H9 (cell line): Measurements from ENCODE around the gene ADAMTS15. TPM values are rescaled to one million over a fixed set of nuclear protein-coding genes. Genes with fewer than 3 reads are reported as not detected.

Experiments used
- DNase-seq: peaks from one replicate; pipeline ENCODE4 v3.0.0-alpha.2; 2017
- H2AFZ ChIP-seq: one replicate; pipeline ENCODE4 v1.6.1; 2013; ENCODE audit warnings: mild to moderate bottlenecking, low read length, control low read depth, moderate library complexity
- H2AK5ac ChIP-seq: 2 replicates; pipeline ENCODE4 v1.6.1; 2013; ENCODE audit warnings: low read length, control low read depth, mixed read lengths; ENCODE audit not compliant: insufficient read length
- H2BK120ac ChIP-seq: one replicate; pipeline ENCODE4 v1.6.1; 2013; ENCODE audit warnings: low read depth, mild to moderate bottlenecking, low read length, control low read depth, inconsistent platforms; ENCODE audit not compliant: poor library complexity, severe bottlenecking
- H2BK12ac ChIP-seq: 2 replicates; pipeline ENCODE4 v1.6.1; 2013; ENCODE audit warnings: low read length, control low read depth, mixed read lengths, low read depth; ENCODE audit not compliant: insufficient read length
- H2BK15ac ChIP-seq: 2 replicates; pipeline ENCODE4 v1.6.1; 2013; ENCODE audit warnings: low read depth, low read length, control low read depth
- H2BK20ac ChIP-seq: one replicate; pipeline ENCODE4 v1.6.1; 2013; ENCODE audit warnings: low read depth, mild to moderate bottlenecking, low read length, control low read depth, inconsistent platforms; ENCODE audit not compliant: poor library complexity, severe bottlenecking
- H2BK5ac ChIP-seq: 2 replicates; pipeline ENCODE4 v1.6.1; 2013; ENCODE audit warnings: low read length, control low read depth, mixed read lengths; ENCODE audit not compliant: insufficient read length
- H3K14ac ChIP-seq: 2 replicates; pipeline ENCODE4 v1.6.1; 2013; ENCODE audit warnings: low read length, control low read depth; ENCODE audit not compliant: insufficient read depth
- H3K18ac ChIP-seq: 2 replicates; pipeline ENCODE4 v1.6.1; 2013; ENCODE audit warnings: low read depth, mild to moderate bottlenecking, mixed read lengths, low read length, control low read depth; ENCODE audit not compliant: insufficient read length
- H3K23ac ChIP-seq: 2 replicates; pipeline ENCODE4 v1.6.1; 2013; ENCODE audit warnings: low read length, control low read depth, mixed read lengths, low read depth; ENCODE audit not compliant: insufficient read length
- H3K23me2 ChIP-seq: 2 replicates; pipeline ENCODE4 v1.6.1; 2013; ENCODE audit warnings: low read depth, mild to moderate bottlenecking, mixed read lengths, low read length, control low read depth; ENCODE audit not compliant: insufficient read length, poor library complexity, severe bottlenecking
- H3K27ac ChIP-seq: 2 replicates; pipeline ENCODE4 v1.5.1; 2013; ENCODE audit warnings: low read length, control low read depth, mixed read lengths, low read depth; ENCODE audit not compliant: insufficient read length
- H3K27me3 ChIP-seq: 2 replicates; pipeline ENCODE4 v1.6.1; 2013; ENCODE audit warnings: low read length, control low read depth, inconsistent platforms; ENCODE audit not compliant: insufficient read depth
- H3K4ac ChIP-seq: 2 replicates; pipeline ENCODE4 v1.6.1; 2013; ENCODE audit warnings: low read depth, mild to moderate bottlenecking, control low read depth, inconsistent platforms, low read length, moderate library complexity
- H3K4me1 ChIP-seq: 2 replicates; pipeline ENCODE4 v1.6.1; 2013; ENCODE audit warnings: low read length, control low read depth, inconsistent platforms; ENCODE audit not compliant: insufficient read depth
- H3K4me2 ChIP-seq: 2 replicates; pipeline ENCODE4 v1.6.1; 2013; ENCODE audit warnings: low read length, control low read depth, mixed read lengths; ENCODE audit not compliant: insufficient read length, insufficient read depth
- H3K56ac ChIP-seq: 2 replicates; pipeline ENCODE4 v1.6.1; 2013; ENCODE audit warnings: low read depth, mild to moderate bottlenecking, mixed read lengths, low read length, control low read depth; ENCODE audit not compliant: insufficient read length
- H3K79me1 ChIP-seq: 2 replicates; pipeline ENCODE4 v1.6.1; 2013; ENCODE audit warnings: low read depth, mild to moderate bottlenecking, moderate library complexity, low read length, control low read depth, inconsistent platforms; ENCODE audit not compliant: insufficient read depth, poor library complexity, severe bottlenecking
- H3K79me2 ChIP-seq: 2 replicates; pipeline ENCODE4 v1.6.1; 2013; ENCODE audit warnings: low read length, control low read depth, inconsistent platforms; ENCODE audit not compliant: insufficient read depth
- H3K9ac ChIP-seq: 2 replicates; pipeline ENCODE4 v1.6.1; 2013; ENCODE audit warnings: low read length, control low read depth, mixed read lengths; ENCODE audit not compliant: insufficient read length; ENCODE audit errors: extremely low read depth
- H3K9me3 ChIP-seq: one replicate; pipeline ENCODE4 v1.6.1; 2013; ENCODE audit warnings: low read depth, low read length, inconsistent platforms; ENCODE audit not compliant: control insufficient read depth
- H3T11ph ChIP-seq: one replicate; pipeline ENCODE4 v1.6.1; 2013; ENCODE audit warnings: mild to moderate bottlenecking, low read length, control low read depth, inconsistent platforms
- H4K20me1 ChIP-seq: one replicate; pipeline ENCODE4 v1.6.1; 2013; ENCODE audit not compliant: control insufficient read depth, insufficient read length, insufficient read depth
- H4K5ac ChIP-seq: 2 replicates; pipeline ENCODE4 v1.6.1; 2013; ENCODE audit warnings: low read depth, mild to moderate bottlenecking, mixed read lengths, low read length, control low read depth; ENCODE audit not compliant: insufficient read length
- H4K8ac ChIP-seq: replicated peaks from 2 replicates; pipeline ENCODE4 v1.6.1; 2013; ENCODE audit warnings: low read length, control low read depth, mixed read lengths, low read depth; ENCODE audit not compliant: insufficient read length
- H4K91ac ChIP-seq: 2 replicates; pipeline ENCODE4 v1.6.1; 2013; ENCODE audit warnings: low read depth, mild to moderate bottlenecking, moderate library complexity, mixed read lengths, low read length, control low read depth; ENCODE audit not compliant: insufficient read length
- H3K27ac Mint-ChIP-seq, 3 experiments: 2 replicates in 2 of 3; 3 replicates in 1 of 3; pipeline ENCODE4 v1.8.0; 2020 to 2021; ENCODE audit warnings: mixed read lengths in 3 of 3, mild to moderate bottlenecking in 1 of 3, moderate library complexity in 1 of 3
- H3K27me3 Mint-ChIP-seq: 2 replicates; pipeline ENCODE4 v1.8.0; 2021; ENCODE audit warnings: low read depth, mild to moderate bottlenecking, moderate library complexity, mixed read lengths
- H3K36me3 Mint-ChIP-seq, 3 experiments: 2 replicates in 2 of 3; 3 replicates in 1 of 3; pipeline ENCODE4 v1.8.0; 2020 to 2021; ENCODE audit warnings: low read depth in 3 of 3, mixed read lengths in 3 of 3; ENCODE audit not compliant: insufficient read depth in 1 of 3
- H3K4me1 Mint-ChIP-seq, 2 experiments: 2 replicates each; pipeline ENCODE4 v1.8.0; 2020; ENCODE audit warnings: mixed read lengths in 2 of 2
- H3K4me3 Mint-ChIP-seq, 2 experiments: 2 replicates in 1 of 2; 3 replicates in 1 of 2; pipeline ENCODE4 v1.8.0; 2020 to 2021; ENCODE audit warnings: mild to moderate bottlenecking in 2 of 2, mixed read lengths in 2 of 2, moderate library complexity in 1 of 2
- H3K9me3 Mint-ChIP-seq, 2 experiments: 2 replicates in 1 of 2; 3 replicates in 1 of 2; pipeline ENCODE4 v1.8.0; 2020; ENCODE audit warnings: mild to moderate bottlenecking in 2 of 2, mixed read lengths in 2 of 2, moderate library complexity in 1 of 2
- CTCF ChIP-seq: fragments of 200-600 bp; sonication (generic); conservative IDR thresholded peaks from 3 replicates; pipeline ENCODE4 v1.8.0; 2021; ENCODE audit warnings: antibody characterized with exemption, mild to moderate bottlenecking
- WGBS: extraction: QIAGEN DNeasy Blood & Tissue Kit; methylation state at CpG from one replicate; pipeline ENCODE4 v1.1.7; 2013; ENCODE audit warnings: missing lambda C conversion rate, low lambda C conversion rate, mixed read lengths; ENCODE audit not compliant: insufficient read length; ENCODE audit errors: extremely low coverage; 5-methylcytosine and 5-hydroxymethylcytosine counted together
- total RNA-seq: library from RNA; stranded (reverse); gene quantifications from 2 replicates; pipeline ENCODE4 v1.2.1, GENCODE V29; 2021

Gene ADAMTS15
- total RNA-seq, 1 experiment from 2014 or later: 1.3 TPM

GRCh38 chr11:130452940-130453339 lies 4.5 kb downstream of the ADAMTS15 start:
- Histone ChIP-seq H3K4me1 (0 out of 2 replicates have a peak, but pooled peaks cover 2% of the 10 kb centered on the region), H2AFZ (no peak overlapping the region), H4K20me1 (no peaks in the 10 kb centered on the region), H3K9me3 (no peaks in the 10 kb centered on the region), H2BK15ac (no peak overlapping the region), H4K91ac (no peak overlapping the region), H3K79me1 (no peaks in the 10 kb centered on the region), H4K8ac (no peak overlapping the region), H2BK5ac (no peak overlapping the region), H3K4ac (no peak overlapping the region), H3K18ac (no peak overlapping the region), H2BK20ac (no peak overlapping the region), H3K56ac (no peak overlapping the region), H2AK5ac (no peak overlapping the region), H3K14ac (no peak overlapping the region), H3K27ac (no peak overlapping the region), H2BK12ac (no peak overlapping the region), H3K23ac (no peak overlapping the region), H3K27me3 (peaks cover 18% of the 10 kb centered on the region; the same call in 1 of the 2 replicates), H3K79me2 (no peaks in the 10 kb centered on the region), H3K9ac (no peak overlapping the region), H2BK120ac (no peak overlapping the region), H3T11ph (no peak overlapping the region), H3K23me2 (peaks cover 20% of the 10 kb centered on the region), H3K4me2 (no peak overlapping the region), H4K5ac (no peak overlapping the region)
- Mint-ChIP-seq H3K27ac (no peak overlapping the region), H3K36me3 (no peaks in the 10 kb centered on the region), H3K9me3 (peaks cover 2 to 4% of the 10 kb centered on the region in 2 experiments; a peak in 4 of 5 replicates), H3K27me3 (peaks cover 94% of the 10 kb centered on the region), H3K4me1 (peaks cover 8 to 9% of the 10 kb centered on the region in 2 experiments), H3K4me3 (no peak overlapping the region)
- peak; percentile 46 for DNase-seq
- no CpG with 5 or more reads among the region's 6 CpGs for WGBS
- no peak for TF ChIP-seq CTCF
